A673 (cell line): ENCODE results near the gene PLIN3.
"Not testable (repeated sequence)": the region's sequence is repeated elsewhere in the genome, so short reads cannot be mapped to it uniquely, and the experiment has no call there.

Source experiments
- CTCF ChIP-seq: fragments of 300-800, 200-600 bp; sonication (generic); conservative IDR thresholded peaks from 2 replicates; pipeline ENCODE4 v1.5.1; 2017; ENCODE audit warnings: low read depth, mild to moderate bottlenecking, antibody characterized with exemption, low read length, moderate library complexity, mixed read lengths
- EZH2 ChIP-seq: fragments of 200-600 bp; sonication (generic); IDR thresholded peaks from 2 replicates; pipeline ENCODE4 v1.6.1; 2017; ENCODE audit warnings: borderline replicate concordance, low read depth, mild to moderate bottlenecking, mixed read lengths, antibody characterized with exemption, low read length; ENCODE audit not compliant: poor library complexity, severe bottlenecking

- TF ChIP-seq CTCF, EZH2: not testable (repeated sequence)
Observed at GRCh38 chr19:4792866-4793195, 74.6 kb downstream of the PLIN3 start.
